ENCODE results near the gene MAPK10.
"Not testable (repeated sequence)": the region's sequence is repeated elsewhere in the genome, so short reads cannot be mapped to it uniquely, and the experiment has no call there.

Gene MAPK10

GRCh38 chr4:86034616-86035015 is 325.2 kb downstream of the MAPK10 start:
- DNase-seq (ENCODE audit: low spot score): no peak

- DNase-seq (ENCODE audit: low spot score): no peak
Observed at GRCh38 chr4:86033171-86033570, 326.7 kb downstream of the MAPK10 start.

GRCh38 chr4:86032476-86033022 is 327.3 kb downstream of the MAPK10 start:
- no peak for DNase-seq (ENCODE audit: low spot score)

GRCh38 chr4:86031927-86032326 is 327.9 kb downstream of the MAPK10 start:
- DNase-seq (ENCODE audit: low spot score): no peak

GRCh38 chr4:86026720-86027119 is 333.1 kb downstream of the MAPK10 start:
- DNase-seq (ENCODE audit: low spot score): no peak

- DNase-seq (ENCODE audit: low spot score): not testable (repeated sequence)
Observed at GRCh38 chr4:86021671-86022070, 338.2 kb downstream of the MAPK10 start.

GRCh38 chr4:86019906-86020305 is 339.9 kb downstream of the MAPK10 start:
- DNase-seq (ENCODE audit: low spot score): no peak

- DNase-seq (ENCODE audit: low spot score): no peak
Observed at GRCh38 chr4:86019362-86019761, 340.5 kb downstream of the MAPK10 start.

GRCh38 chr4:86015412-86016350 is 344.2 kb downstream of the MAPK10 start:
- DNase-seq (ENCODE audit: low spot score): no peak

- no peak for DNase-seq (ENCODE audit: low spot score)
Observed at GRCh38 chr4:86014599-86014998, 345.3 kb downstream of the MAPK10 start.

- DNase-seq (ENCODE audit: low spot score): no peak
Observed at GRCh38 chr4:86013621-86014020, 346.2 kb downstream of the MAPK10 start.

- no peak for DNase-seq (ENCODE audit: low spot score)
Observed at GRCh38 chr4:86011117-86011516, 348.7 kb downstream of the MAPK10 start.

GRCh38 chr4:86007042-86007441 is 352.8 kb downstream of the MAPK10 start:
- DNase-seq (ENCODE audit: low spot score): no peak

GRCh38 chr4:86006057-86006456 is 353.8 kb downstream of the MAPK10 start:
- DNase-seq (ENCODE audit: low spot score): no peak

- no peak for DNase-seq (ENCODE audit: low spot score)
Observed at GRCh38 chr4:86004030-86004429, 355.8 kb downstream of the MAPK10 start.

GRCh38 chr4:86001591-86001990 is 358.3 kb downstream of the MAPK10 start:
- no peak for DNase-seq (ENCODE audit: low spot score)

GRCh38 chr4:85995361-85995760 is 364.5 kb downstream of the MAPK10 start:
- DNase-seq (ENCODE audit: low spot score): no peak

GRCh38 chr4:85994576-85994975 is 365.3 kb downstream of the MAPK10 start:
- DNase-seq (ENCODE audit: low spot score): no peak

- DNase-seq (ENCODE audit: low spot score): no peak
Observed at GRCh38 chr4:85993641-85994040, 366.2 kb downstream of the MAPK10 start.

- no peak for DNase-seq (ENCODE audit: low spot score)
Observed at GRCh38 chr4:85986266-85986665, 373.6 kb downstream of the MAPK10 start.

GRCh38 chr4:85979276-85979675 is 380.6 kb downstream of the MAPK10 start:
- no peak for DNase-seq (ENCODE audit: low spot score)

- no peak for DNase-seq (ENCODE audit: low spot score)
Observed at GRCh38 chr4:85970535-85970934, 389.3 kb downstream of the MAPK10 start.

Data from SW480 (cell line).